B cell (primary cell): Measurements from ENCODE around the gene ALDH1A1. TPM values are rescaled to one million over a fixed set of nuclear protein-coding genes. Genes with fewer than 3 reads are reported as not detected.

Experiments
- ATAC-seq: fragments of 200-7000 bp; cut with Tn5 transposase; one replicate; pipeline ENCODE4 v1.10.0; 2021; ENCODE audit warnings: low read depth, mild to moderate bottlenecking, moderate number of reproducible peaks, moderate library complexity
- CTCF ChIA-PET: fragments of 350-600 bp; sonication (Branson Sonifier 250); formaldehyde crosslinking; loops from one replicate; lab custom pipeline; 2021; ENCODE audit warnings: antibody characterized with exemption, inconsistent platforms; lab: Charles Lee
- POLR2A ChIA-PET: fragments of 350-600 bp; sonication (Branson Sonifier 250); formaldehyde crosslinking; loops from one replicate; lab custom pipeline; 2021; ENCODE audit warnings: antibody characterized with exemption; lab: Charles Lee
- DNase-seq: peaks from one replicate; pipeline ENCODE4 v3.0.0; 2013
- H2AFZ ChIP-seq: 2 replicates; pipeline ENCODE4 v1.6.1; 2012; ENCODE audit warnings: mild to moderate bottlenecking, low read depth, low read length; ENCODE audit not compliant: insufficient read depth, poor library complexity, severe bottlenecking
- H3K27ac ChIP-seq, 2 donors: 1 replicate in 1 of 2; 2 replicates in 1 of 2; pipeline ENCODE4 v1.5.1; 2012 to 2013; ENCODE audit warnings: low read length in 2 of 2, mild to moderate bottlenecking in 2 of 2, moderate library complexity in 1 of 2
- H3K27me3 ChIP-seq, 4 experiments: fragments of 200-600 bp in 1 of 4; sonication (generic) in 1 of 4; replicated peaks in 1 of 4; 1 replicate in 2 of 4; 2 replicates in 2 of 4; pipeline versions ENCODE4 v1.6.1 to v1.7.0; 2013 to 2016; ENCODE audit warnings: low read length in 3 of 4, mild to moderate bottlenecking in 2 of 4, mixed read lengths in 1 of 4, moderate library complexity in 1 of 4; ENCODE audit not compliant: insufficient read depth in 4 of 4, control insufficient read depth in 3 of 4; ENCODE audit errors: control extremely low read depth in 1 of 4
- H3K36me3 ChIP-seq, 2 experiments: replicated peaks in 1 of 2; 1 replicate in 1 of 2; 2 replicates in 1 of 2; pipeline versions ENCODE4 v1.6.1 to v1.7.1; 2013; ENCODE audit warnings: low read length in 1 of 2; ENCODE audit not compliant: insufficient read depth in 2 of 2, control insufficient read depth in 1 of 2; ENCODE audit errors: control extremely low read depth in 1 of 2, extremely low read depth in 1 of 2
- H3K4me1 ChIP-seq, 2 donors: fragments of 200-600 bp in 1 of 2; sonication (generic) in 1 of 2; 1 replicate in 1 of 2; 2 replicates in 1 of 2; pipeline versions ENCODE4 v1.5.1 to v1.6.1; 2013 to 2017; ENCODE audit warnings: low read length in 2 of 2; ENCODE audit not compliant: control insufficient read depth in 2 of 2, insufficient read depth in 2 of 2
- H3K4me2 ChIP-seq: replicated peaks from 2 replicates; pipeline ENCODE3; 2012; ENCODE audit warnings: mild to moderate bottlenecking, low read depth, low read length; ENCODE audit not compliant: poor library complexity, severe bottlenecking
- H3K4me3 ChIP-seq, 5 experiments: fragments of 200-600 bp in 1 of 5; sonication (generic) in 1 of 5; 1 replicate in 3 of 5; 2 replicates in 2 of 5; pipeline versions ENCODE4 v1.5.1 to v1.7.0; 2011 to 2016; ENCODE audit warnings: low read length in 4 of 5, mild to moderate bottlenecking in 4 of 5, low read depth in 2 of 5, control low read depth in 1 of 5, moderate library complexity in 1 of 5; ENCODE audit not compliant: insufficient read depth in 1 of 5; ENCODE audit errors: control extremely low read depth in 1 of 5, extremely low read depth in 1 of 5
- H3K79me2 ChIP-seq: fragments of 200-600 bp; sonication (generic); one replicate; pipeline ENCODE4 v1.6.0; 2016; ENCODE audit warnings: low read length; ENCODE audit not compliant: control insufficient read depth, insufficient read depth
- H3K9ac ChIP-seq: fragments of 200-600 bp; sonication (generic); 2 replicates; pipeline ENCODE4 v1.6.1; 2017; ENCODE audit warnings: mild to moderate bottlenecking, low read length, moderate library complexity
- H3K9me3 ChIP-seq, 3 donors: one replicate each; pipeline versions ENCODE4 v1.6.1 to v1.7.1; 2013; ENCODE audit warnings: low read length in 2 of 3; ENCODE audit not compliant: control insufficient read depth in 2 of 3, insufficient read depth in 1 of 3; ENCODE audit errors: control extremely low read depth in 1 of 3
- H4K20me1 ChIP-seq: 2 replicates; pipeline ENCODE4 v1.6.0; 2012; ENCODE audit warnings: mild to moderate bottlenecking, low read length; ENCODE audit not compliant: insufficient read depth, control insufficient read depth, poor library complexity, severe bottlenecking
- H3K27ac Mint-ChIP-seq: one replicate; pipeline ENCODE4 v1.8.0; 2021; ENCODE audit warnings: mixed read lengths
- H3K27me3 Mint-ChIP-seq: one replicate; pipeline ENCODE4 v1.8.0; 2021; ENCODE audit warnings: mixed read lengths
- H3K4me1 Mint-ChIP-seq: one replicate; pipeline ENCODE4 v1.8.0; 2021; ENCODE audit warnings: mixed read lengths
- H3K4me3 Mint-ChIP-seq: one replicate; pipeline ENCODE4 v1.8.0; 2021; ENCODE audit warnings: mixed read lengths
- H3K9me3 Mint-ChIP-seq: one replicate; pipeline ENCODE4 v1.8.0; 2022; ENCODE audit warnings: mixed read lengths; ENCODE audit not compliant: insufficient read depth
- CTCF ChIP-seq: fragments of 200-600 bp; IDR thresholded peaks from one replicate; pipeline ENCODE4 v1.8.0; 2022; ENCODE audit warnings: antibody characterized with exemption, mild to moderate bottlenecking
- EZH2 ChIP-seq: IDR thresholded peaks from 2 replicates; pipeline ENCODE4 v1.6.1; 2012; ENCODE audit warnings: borderline replicate concordance, low read depth, mild to moderate bottlenecking, moderate library complexity, low read length; ENCODE audit not compliant: insufficient read depth, poor library complexity, severe bottlenecking
- WGBS: methylation state at CpG from one replicate; pipeline ENCODE4 v1.1.5; 2013; ENCODE audit warnings: missing lambda C conversion rate; ENCODE audit not compliant: insufficient coverage; 5-methylcytosine and 5-hydroxymethylcytosine counted together
- intact Hi-C: fragments of 100-400 bp; cut with micrococcal nuclease; formaldehyde crosslinking; loops from one replicate; pipeline ENCODE4 v1.10.0; 2022
- polyA plus RNA-seq: library from polyadenylated mRNA; depleted of rRNA; stranded (reverse); fragments of >200 nt; gene quantifications from 2 replicates; pipeline ENCODE4 v1.2.3, GENCODE V29; 2012
- total RNA-seq, 2 donors: library from RNA; stranded (reverse); fragments of 120-200 nt in 1 of 2; gene quantifications; 1 replicate in 1 of 2; 2 replicates in 1 of 2; pipeline versions ENCODE4 v1.2.3 to v1.2.4, GENCODE V29; 2013 to 2022

ALDH1A1 gene
- total and polyA plus RNA-seq, 2 donors (not counting 1 experiment from before 2014, with no cell fraction given), result 0.43 TPM; not detected in 1

GRCh38 chr9:72930828-72931227 is 22.0 kb downstream of the ALDH1A1 start:
- no peak overlapping the region for H3K27ac Mint-ChIP-seq
- Histone ChIP-seq H3K9ac (no peak overlapping the region), H4K20me1 (no peaks in the 10 kb centered on the region), H3K4me2 (no peak overlapping the region), H2AFZ (no peak overlapping the region), H3K27ac (no peak overlapping the region), H3K79me2 (no peaks in the 10 kb centered on the region), H3K4me3 (no peak overlapping the region), H3K9me3 (no peaks in the 10 kb centered on the region), H3K4me1 (no peaks in the 10 kb centered on the region), H3K27me3 (no peaks in the 10 kb centered on the region), H3K36me3 (no peaks in the 10 kb centered on the region)
- intact Hi-C loops, result no loop called here
- ChIA-PET CTCF (no interaction called here), POLR2A (no interaction called here)
- ATAC-seq (no peak), DNase-seq (no peak)
- H3K4me3 Mint-ChIP-seq, result no peak overlapping the region
- H3K9me3 Mint-ChIP-seq, result no peaks in the 10 kb centered on the region
- no peaks in the 10 kb centered on the region for H3K27me3 Mint-ChIP-seq
- H3K4me1 Mint-ChIP-seq, result no peaks in the 10 kb centered on the region
- TF ChIP-seq CTCF (no peak), EZH2 (no peak)
- WGBS, result 97% methylated on average over 8 of the region's 10 CpGs

DNA sequence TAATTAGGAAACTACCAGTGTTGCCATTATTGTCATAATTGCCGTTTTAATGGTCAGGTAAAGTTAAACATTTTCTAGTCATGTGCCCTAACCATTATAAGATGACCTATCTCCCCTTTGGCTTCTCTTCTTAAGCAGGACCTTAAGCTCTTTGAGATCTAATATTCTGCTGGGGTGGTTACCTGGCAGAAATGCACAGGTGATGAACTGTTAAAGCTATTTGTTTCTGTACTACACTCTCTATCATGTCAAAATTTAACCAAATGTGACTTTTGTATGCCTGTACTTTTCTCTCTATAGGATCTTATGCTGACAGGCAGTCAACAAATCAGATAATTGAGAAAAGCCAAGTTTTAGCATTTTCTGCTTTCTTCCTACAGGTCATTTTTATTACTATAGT is 23.3 kb downstream of the ALDH1A1 start:
- no peaks in the 10 kb centered on the region for H3K36me3 ChIP-seq

More for the DNA sequence above, 23.3 kb downstream of the ALDH1A1 start:
- H3K79me2 ChIP-seq, result no peaks in the 10 kb centered on the region
- H2AFZ ChIP-seq, result no peak overlapping the region
- CTCF ChIA-PET, result no interaction called here
- TF ChIP-seq CTCF (no peak), EZH2 (no peak)
- no peak overlapping the region for H3K27ac Mint-ChIP-seq
- H4K20me1 ChIP-seq, result no peaks in the 10 kb centered on the region
- no peak overlapping the region for H3K4me3 ChIP-seq
- no peaks in the 10 kb centered on the region for H3K27me3 ChIP-seq
- H3K27ac ChIP-seq, result no peak overlapping the region
- no peaks in the 10 kb centered on the region for H3K9me3 ChIP-seq
- no peak overlapping the region for H3K9ac ChIP-seq
- no peak for ATAC-seq
- no peaks in the 10 kb centered on the region for H3K9me3 Mint-ChIP-seq
- POLR2A ChIA-PET, result no interaction called here
- no peak for DNase-seq
- WGBS, result no CpG with 5 or more reads among the region's 1 CpG
- H3K4me2 ChIP-seq, result no peak overlapping the region
- no peaks in the 10 kb centered on the region for H3K4me1 Mint-ChIP-seq
- H3K27me3 Mint-ChIP-seq, result no peaks in the 10 kb centered on the region
- no peaks in the 10 kb centered on the region for H3K4me1 ChIP-seq
- intact Hi-C loops, result no loop called here
- H3K4me3 Mint-ChIP-seq, result no peak overlapping the region
